SK-N-SH treated with all-trans-retinoic acid at 6 μM for 48 hours (cell line): ENCODE results near the gene TNIP3.

Experiments used
- ATAC-seq: fragments of 200-7000 bp; cut with Tn5 transposase; 3 replicates; pipeline ENCODE4 v1.9.1; 2020; ENCODE audit warnings: mild to moderate bottlenecking, moderate library complexity
- ARNTL ChIP-seq: fragments of 450-650 bp; formaldehyde crosslinking; IDR thresholded peaks from 2 replicates; pipeline ENCODE4 v1.5.0; 2020; ENCODE audit warnings: low read depth, mild to moderate bottlenecking, moderate library complexity, borderline replicate concordance
- BACH2 ChIP-seq: fragments of 250-450 bp; sonication (Bioruptor Pico); IDR thresholded peaks from 2 replicates; pipeline ENCODE4 v1.9.0; 2021; ENCODE audit warnings: mild to moderate bottlenecking, borderline replicate concordance
- CREB5 ChIP-seq: fragments of 250-450 bp; sonication (Bioruptor Pico); IDR thresholded peaks from 2 replicates; pipeline ENCODE4 v1.5.1; 2020; ENCODE audit warnings: low read depth, mild to moderate bottlenecking, moderate library complexity
- ESRRG ChIP-seq: fragments of 250-450 bp; sonication (Bioruptor Pico); IDR thresholded peaks from 2 replicates; pipeline ENCODE4 v1.6.1; 2021; ENCODE audit warnings: mild to moderate bottlenecking
- GLIS3 ChIP-seq: fragments of 250-450 bp; sonication (Bioruptor Pico); IDR thresholded peaks from 2 replicates; pipeline ENCODE4 v1.5.0; 2020; ENCODE audit warnings: mild to moderate bottlenecking, moderate library complexity
- ISL1 ChIP-seq: fragments of 250-450 bp; sonication (Bioruptor Pico); IDR thresholded peaks from 2 replicates; pipeline ENCODE4 v2.1.2; 2022; ENCODE audit warnings: mild to moderate bottlenecking, moderate library complexity
- OSR1 ChIP-seq: fragments of 250-450 bp; sonication (Bioruptor Pico); IDR thresholded peaks from 2 replicates; pipeline ENCODE4 v1.8.0; 2022; ENCODE audit warnings: moderate library complexity, mild to moderate bottlenecking, inconsistent platforms
- POU6F1 ChIP-seq: fragments of 250-450 bp; sonication (Bioruptor Pico); IDR thresholded peaks from 2 replicates; pipeline ENCODE4 v1.8.0; 2021; ENCODE audit warnings: low read depth, mild to moderate bottlenecking, moderate library complexity, borderline replicate concordance
- PPARA ChIP-seq: fragments of 250-450 bp; sonication (Bioruptor Pico); IDR thresholded peaks from 2 replicates; pipeline ENCODE4 v1.5.0; 2020; ENCODE audit warnings: mild to moderate bottlenecking, borderline replicate concordance
- RARB ChIP-seq: fragments of 250-450 bp; sonication (Bioruptor Pico); IDR thresholded peaks from 2 replicates; pipeline ENCODE4 v1.8.0; 2021; ENCODE audit warnings: mild to moderate bottlenecking, moderate library complexity
- SNAI2 ChIP-seq: fragments of 250-450 bp; sonication (Bioruptor Pico); IDR thresholded peaks from 2 replicates; pipeline ENCODE4 v1.5.0; 2020; ENCODE audit warnings: mild to moderate bottlenecking, moderate library complexity
- TCF4 ChIP-seq: fragments of 250-450 bp; sonication (Bioruptor Pico); IDR thresholded peaks from 2 replicates; pipeline ENCODE4 v1.8.0; 2021; ENCODE audit warnings: mild to moderate bottlenecking, moderate library complexity, borderline replicate concordance
- TOX ChIP-seq: fragments of 250-450 bp; sonication (Bioruptor Pico); IDR thresholded peaks from 2 replicates; pipeline ENCODE4 v1.8.0; 2021; ENCODE audit warnings: mild to moderate bottlenecking, moderate library complexity, borderline replicate concordance
- ZC3H10 ChIP-seq: fragments of 250-450 bp; sonication (Bioruptor Pico); IDR thresholded peaks from 2 replicates; pipeline ENCODE4 v1.5.1; 2021; ENCODE audit warnings: mild to moderate bottlenecking, moderate library complexity
- ZFP3 ChIP-seq: fragments of 250-450 bp; sonication (Bioruptor Pico); IDR thresholded peaks from 2 replicates; pipeline ENCODE4 v1.5.0; 2020; ENCODE audit warnings: mild to moderate bottlenecking, moderate library complexity
- ZNF565 ChIP-seq: fragments of 450-650 bp; formaldehyde crosslinking; conservative IDR thresholded peaks from 2 replicates; pipeline ENCODE4 v1.5.0; 2020; ENCODE audit warnings: low read depth, mild to moderate bottlenecking, moderate library complexity
- ZNF70 ChIP-seq: fragments of 450-650 bp; formaldehyde crosslinking; IDR thresholded peaks from 2 replicates; pipeline ENCODE4 v1.5.0; 2020; ENCODE audit warnings: mild to moderate bottlenecking, moderate library complexity
- ZNF8 ChIP-seq: fragments of 450-650 bp; formaldehyde crosslinking; IDR thresholded peaks from 2 replicates; pipeline ENCODE4 v1.5.0; 2020; ENCODE audit warnings: mild to moderate bottlenecking, moderate library complexity
- TF ChIP-seq, protein P1 (sequence below): fragments of 250-450 bp; sonication (Bioruptor Pico); IDR thresholded peaks from 2 replicates; pipeline ENCODE4 v1.5.1; 2021; ENCODE audit warnings: mild to moderate bottlenecking, moderate library complexity
- TF ChIP-seq, protein P2 (sequence below): fragments of 250-450 bp; sonication (Bioruptor Pico); IDR thresholded peaks from 2 replicates; pipeline ENCODE4 v1.8.0; 2020; ENCODE audit warnings: mild to moderate bottlenecking, moderate library complexity, borderline replicate concordance

Gene TNIP3

DNA sequence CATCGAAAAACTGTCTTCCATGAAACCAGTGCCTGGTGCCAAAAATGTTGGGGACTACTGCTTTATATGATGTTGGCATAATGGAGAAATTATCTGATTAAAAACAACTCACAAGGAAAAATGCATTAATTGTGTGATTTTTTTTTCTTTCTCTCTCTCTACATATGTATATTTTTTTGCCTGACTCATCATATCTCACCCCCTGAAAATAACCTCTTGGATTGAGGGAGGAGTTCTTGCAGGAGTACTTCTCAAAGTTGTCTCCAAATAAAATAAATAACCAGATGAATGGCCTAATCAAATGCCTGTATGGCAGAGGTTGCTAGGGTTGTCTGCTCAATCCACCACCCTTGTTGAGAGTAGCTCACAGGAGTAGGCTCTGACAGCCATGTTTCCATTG is 19.9 kb upstream of the TNIP3 start:
- no peak for ATAC-seq
- TF ChIP-seq ZNF70 (CRISPR knock-in tag) (no peak), BACH2 (CRISPR knock-in tag) (no peak), POU6F1 (CRISPR knock-in tag) (no peak), ZC3H10 (CRISPR knock-in tag) (no peak), ZNF8 (CRISPR knock-in tag) (no peak), OSR1 (no peak), ESRRG (CRISPR knock-in tag) (no peak), SNAI2 (no peak), PPARA (CRISPR knock-in tag) (no peak), RARB (CRISPR knock-in tag) (no peak), ZNF565 (no peak), GLIS3 (no peak), ZFP3 (CRISPR knock-in tag) (no peak)

- TF ChIP-seq ZFP3 (CRISPR knock-in tag) (no peak), POU6F1 (CRISPR knock-in tag) (no peak), ISL1 (CRISPR knock-in tag) (no peak), GLIS3 (no peak), TCF4 (CRISPR knock-in tag) (no peak)
- ATAC-seq = no peak
These were observed 19.2 kb upstream of the TNIP3 start for GRCh38 chr4:121183361-121183760.

GRCh38 chr4:121182296-121182695 is 18.2 kb upstream of the TNIP3 start:
- peak; percentile 67 for ATAC-seq
- TF ChIP-seq RARB (CRISPR knock-in tag) = no peak
- no peak for TF ChIP-seq CREB5 (CRISPR knock-in tag)
- no peak for TF ChIP-seq ZC3H10 (CRISPR knock-in tag)
- TF ChIP-seq TOX (CRISPR knock-in tag) = no peak
- no peak for TF ChIP-seq ISL1 (CRISPR knock-in tag)
- no peak for TF ChIP-seq ZNF565
- no peak for TF ChIP-seq SNAI2

GRCh38 chr4:121181493-121181892 is 17.4 kb upstream of the TNIP3 start:
- no peak for ATAC-seq
- TF ChIP-seq PPARA (CRISPR knock-in tag) (no peak), BACH2 (CRISPR knock-in tag) (no peak), TOX (CRISPR knock-in tag) (no peak), ARNTL (CRISPR knock-in tag) (no peak), ZNF8 (CRISPR knock-in tag) (no peak), OSR1 (no peak), ZNF70 (CRISPR knock-in tag) (no peak), ZFP3 (CRISPR knock-in tag) (no peak), ZC3H10 (CRISPR knock-in tag) (no peak)
- TF ChIP-seq, protein P1, sequence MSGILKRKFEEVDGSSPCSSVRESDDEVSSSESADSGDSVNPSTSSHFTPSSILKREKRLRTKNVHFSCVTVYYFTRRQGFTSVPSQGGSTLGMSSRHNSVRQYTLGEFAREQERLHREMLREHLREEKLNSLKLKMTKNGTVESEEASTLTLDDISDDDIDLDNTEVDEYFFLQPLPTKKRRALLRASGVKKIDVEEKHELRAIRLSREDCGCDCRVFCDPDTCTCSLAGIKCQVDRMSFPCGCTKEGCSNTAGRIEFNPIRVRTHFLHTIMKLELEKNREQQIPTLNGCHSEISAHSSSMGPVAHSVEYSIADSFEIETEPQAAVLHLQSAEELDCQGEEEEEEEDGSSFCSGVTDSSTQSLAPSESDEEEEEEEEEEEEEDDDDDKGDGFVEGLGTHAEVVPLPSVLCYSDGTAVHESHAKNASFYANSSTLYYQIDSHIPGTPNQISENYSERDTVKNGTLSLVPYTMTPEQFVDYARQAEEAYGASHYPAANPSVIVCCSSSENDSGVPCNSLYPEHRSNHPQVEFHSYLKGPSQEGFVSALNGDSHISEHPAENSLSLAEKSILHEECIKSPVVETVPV (CRISPR knock-in tag) = no peak
- TF ChIP-seq, protein P2, sequence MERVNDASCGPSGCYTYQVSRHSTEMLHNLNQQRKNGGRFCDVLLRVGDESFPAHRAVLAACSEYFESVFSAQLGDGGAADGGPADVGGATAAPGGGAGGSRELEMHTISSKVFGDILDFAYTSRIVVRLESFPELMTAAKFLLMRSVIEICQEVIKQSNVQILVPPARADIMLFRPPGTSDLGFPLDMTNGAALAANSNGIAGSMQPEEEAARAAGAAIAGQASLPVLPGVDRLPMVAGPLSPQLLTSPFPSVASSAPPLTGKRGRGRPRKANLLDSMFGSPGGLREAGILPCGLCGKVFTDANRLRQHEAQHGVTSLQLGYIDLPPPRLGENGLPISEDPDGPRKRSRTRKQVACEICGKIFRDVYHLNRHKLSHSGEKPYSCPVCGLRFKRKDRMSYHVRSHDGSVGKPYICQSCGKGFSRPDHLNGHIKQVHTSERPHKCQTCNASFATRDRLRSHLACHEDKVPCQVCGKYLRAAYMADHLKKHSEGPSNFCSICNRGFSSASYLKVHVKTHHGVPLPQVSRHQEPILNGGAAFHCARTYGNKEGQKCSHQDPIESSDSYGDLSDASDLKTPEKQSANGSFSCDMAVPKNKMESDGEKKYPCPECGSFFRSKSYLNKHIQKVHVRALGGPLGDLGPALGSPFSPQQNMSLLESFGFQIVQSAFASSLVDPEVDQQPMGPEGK (CRISPR knock-in tag) = no peak
